Activated CD4-positive, alpha-beta T cell treated with anti-CD3 and anti-CD28 coated beads for 36 hours (primary cell): ENCODE measurements around the gene NLE1. TPM values are rescaled to one million over a fixed set of nuclear protein-coding genes. Genes with fewer than 3 reads are reported as not detected.

Experiments
- ATAC-seq: fragments of 200-7000 bp; cut with Tn5 transposase; one replicate; pipeline ENCODE4 v1.10.0; 2021; ENCODE audit warnings: mild to moderate bottlenecking, moderate library complexity
- CTCF ChIA-PET: fragments of 350-600 bp; sonication (Branson Sonifier 250); formaldehyde crosslinking; loops from one replicate; lab custom pipeline; 2021; ENCODE audit warnings: antibody characterized with exemption; lab: Charles Lee
- POLR2A ChIA-PET: fragments of 350-600 bp; sonication (Branson Sonifier 250); formaldehyde crosslinking; loops from one replicate; lab custom pipeline; 2021; ENCODE audit warnings: antibody characterized with exemption, inconsistent platforms; lab: Charles Lee
- DNase-seq: peaks from one replicate; pipeline ENCODE4 v3.0.0-alpha.2; 2020
- H3K27ac Mint-ChIP-seq: one replicate; pipeline ENCODE4 v1.8.0; 2021; ENCODE audit warnings: mixed read lengths
- H3K27me3 Mint-ChIP-seq: one replicate; pipeline ENCODE4 v1.8.0; 2021; ENCODE audit warnings: mixed read lengths
- H3K36me3 Mint-ChIP-seq: one replicate; pipeline ENCODE4 v1.8.0; 2021; ENCODE audit warnings: low read depth, mixed read lengths
- H3K4me1 Mint-ChIP-seq: one replicate; pipeline ENCODE4 v1.8.0; 2021; ENCODE audit warnings: mixed read lengths
- H3K4me3 Mint-ChIP-seq: one replicate; pipeline ENCODE4 v1.8.0; 2021; ENCODE audit warnings: mild to moderate bottlenecking, moderate library complexity, mixed read lengths
- H3K9me3 Mint-ChIP-seq: one replicate; pipeline ENCODE4 v1.8.0; 2021; ENCODE audit warnings: low read depth, mixed read lengths
- intact Hi-C, 2 experiments: fragments of 100-400 bp; cut with DNase I in 1 of 2; cut with micrococcal nuclease in 1 of 2; formaldehyde crosslinking; loops; one replicate each; pipeline versions ENCODE4 v1.14.2 to v1.15.1; 2022 to 2024; cut with DNase I, micrococcal nuclease
- total RNA-seq, 2 experiments: library from RNA; stranded (reverse); gene quantifications; one replicate each; pipeline ENCODE4 v1.2.3, GENCODE V29; 2021

The NLE1 gene
- total RNA-seq, 2 experiments from 2014 or later = 38.1 to 40.6 TPM

DNA sequence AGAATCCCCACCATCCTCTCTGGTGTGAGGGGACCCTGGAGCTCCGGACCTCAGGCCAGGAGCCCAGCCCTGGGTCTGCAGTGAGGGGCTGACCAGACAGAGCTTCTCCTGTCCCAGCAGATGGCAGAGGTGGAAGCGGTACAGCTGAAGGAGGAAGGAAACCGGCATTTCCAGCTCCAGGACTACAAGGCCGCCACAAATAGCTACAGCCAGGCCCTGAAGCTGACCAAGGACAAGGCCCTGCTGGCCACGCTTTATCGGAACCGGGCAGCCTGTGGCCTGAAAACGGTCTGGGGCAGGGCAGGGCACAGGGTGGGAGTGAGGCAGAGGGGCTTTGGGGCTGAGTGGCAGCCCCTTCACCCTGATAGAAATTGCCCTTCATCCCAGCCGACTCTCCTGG, 6.0 kb upstream of the NLE1 start:
- ATAC-seq (no peak), DNase-seq (no peak)
- H3K4me1 Mint-ChIP-seq = peaks cover 3% of the 10 kb centered on the region
- H3K36me3 Mint-ChIP-seq = no peaks in the 10 kb centered on the region
- H3K9me3 Mint-ChIP-seq = no peaks in the 10 kb centered on the region
- H3K27ac Mint-ChIP-seq = no peak overlapping the region
- H3K27me3 Mint-ChIP-seq = no peaks in the 10 kb centered on the region
- CTCF ChIA-PET = interaction anchor here (0.6 to 1.6 kb wide), 2 partner anchors 63 to 599 kb away, joined by 4 to 5 read pairs; no protein-coding TSS in a partner anchor
- POLR2A ChIA-PET = no interaction called here
- no peak overlapping the region for H3K4me3 Mint-ChIP-seq
- intact Hi-C loops = no loop called here

DNA sequence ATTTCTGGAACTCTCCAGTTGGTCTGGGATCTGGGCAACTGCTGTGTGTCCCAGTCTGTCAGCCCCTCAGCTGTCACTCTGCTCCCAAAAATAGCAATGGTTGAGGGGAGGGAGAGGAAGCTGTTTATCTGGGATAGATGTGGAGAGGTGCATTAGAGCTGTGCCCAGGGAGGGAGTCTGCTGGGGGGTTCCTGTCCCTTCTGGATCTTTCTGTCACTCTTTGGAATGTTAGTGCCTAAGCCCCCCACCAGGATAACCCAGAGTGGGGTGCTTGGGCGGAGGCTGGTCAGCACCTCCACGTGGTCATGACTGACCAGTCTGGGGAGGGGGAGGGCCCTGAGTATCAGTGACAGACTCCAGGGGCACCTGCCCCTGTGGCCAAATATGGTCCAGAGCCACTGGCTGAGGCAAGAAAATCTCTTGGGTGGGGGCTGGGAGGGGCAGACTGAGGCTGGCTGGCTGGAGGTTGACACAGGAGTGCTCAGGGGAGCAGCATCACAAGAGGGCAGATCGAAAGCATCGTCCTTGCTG, 5.3 kb upstream of the NLE1 start, which contains the start of gene UNC45B:
Gene UNC45B, plus strand, starts transcription at position 443 of the 531 bp plus-strand sequence. CDS start 447 bp downstream, outside the sequence.
- H3K36me3 Mint-ChIP-seq = no peaks in the 10 kb centered on the region
- DNase-seq (no peak), ATAC-seq (no peak)
- no peaks in the 10 kb centered on the region for H3K9me3 Mint-ChIP-seq
- intact Hi-C loops = no loop called here
- ChIA-PET POLR2A (no interaction called here), CTCF (interaction anchor here (1.0 to 1.6 kb wide), 2 partner anchors 16 to 390 kb away, joined by 3 to 5 read pairs; partner anchors contain the start of gene SLFN12L)
- no peaks in the 10 kb centered on the region for H3K27me3 Mint-ChIP-seq
- H3K4me1 Mint-ChIP-seq = peaks cover 4% of the 10 kb centered on the region
- no peak within 1 kb of the TSS for H3K27ac Mint-ChIP-seq
- no peak within 1 kb of the TSS for H3K4me3 Mint-ChIP-seq

DNA sequence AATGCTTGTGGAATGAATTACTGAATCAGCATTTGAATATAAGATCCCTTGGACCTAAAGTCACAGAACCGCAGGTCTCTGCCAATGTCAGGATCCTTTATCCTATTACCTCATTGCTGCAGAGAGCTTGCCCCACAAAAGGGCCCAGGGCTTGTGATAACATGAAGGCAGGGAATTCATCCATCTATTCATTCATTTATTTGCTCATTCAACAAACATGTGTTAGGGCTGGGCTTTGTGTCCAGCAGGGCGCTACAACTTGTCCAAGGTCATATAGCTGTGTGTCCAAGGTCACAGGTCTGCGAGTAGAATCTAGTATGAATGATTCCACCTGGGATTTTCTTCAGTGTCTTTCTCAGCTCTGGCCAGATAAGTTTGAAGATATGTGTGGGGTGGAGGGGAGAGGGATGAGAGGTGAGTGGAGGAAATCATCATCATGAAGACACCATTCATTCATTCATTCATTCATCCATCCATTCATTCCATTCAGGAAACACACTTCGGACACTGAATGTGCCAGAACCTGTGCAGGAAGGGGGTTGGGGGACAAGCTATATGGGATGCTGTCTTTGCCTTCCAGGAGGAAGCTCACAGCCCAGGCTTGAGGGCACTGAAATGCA, 4.2 kb upstream of the NLE1 start:
- Mint-ChIP-seq H3K9me3 (no peaks in the 10 kb centered on the region), H3K4me1 (peaks cover 7% of the 10 kb centered on the region), H3K4me3 (no peak overlapping the region), H3K27me3 (no peaks in the 10 kb centered on the region), H3K27ac (no peak overlapping the region), H3K36me3 (peaks cover 2% of the 10 kb centered on the region)
- ATAC-seq = no peak
- ChIA-PET CTCF (interaction anchor here (0.7 to 1.6 kb wide), 3 partner anchors 17 to 391 kb away, joined by 3 to 5 read pairs (median 3); partner anchors contain the start of gene SLFN12L), POLR2A (no interaction called here)
- DNase-seq = no peak
- intact Hi-C loops = no loop called here

DNA sequence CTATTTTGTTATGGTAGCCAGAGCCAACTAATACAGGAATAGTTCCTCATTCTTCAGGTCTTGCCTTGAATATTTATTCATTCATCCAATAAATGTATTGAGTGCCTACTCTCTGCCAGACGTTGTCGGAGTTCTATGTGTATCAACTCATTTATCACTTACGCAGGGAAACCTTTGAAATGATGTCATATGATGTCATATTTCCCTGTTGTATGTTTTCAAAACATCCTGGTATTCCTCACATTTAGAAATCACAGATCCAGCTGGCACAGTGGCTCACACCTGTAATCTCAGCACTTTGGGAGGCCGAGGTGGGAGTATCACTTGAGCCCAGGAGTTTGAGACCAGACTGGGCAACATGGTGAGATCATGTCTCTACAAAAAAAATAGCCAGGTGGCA, 2.7 kb upstream of the NLE1 start:
- no peak overlapping the region for H3K27ac Mint-ChIP-seq
- CTCF ChIA-PET = no interaction called here
- H3K27me3 Mint-ChIP-seq = no peaks in the 10 kb centered on the region
- intact Hi-C loops = loop anchor here in 1 of 2 experiments (5.0 kb wide), 5 partner anchors 72 to 587 kb away; partner anchors contain the start of genes RASL10B and SLFN11
- POLR2A ChIA-PET = no interaction called here
- peaks cover 4% of the 10 kb centered on the region for H3K36me3 Mint-ChIP-seq
- H3K4me1 Mint-ChIP-seq = peaks cover 12% of the 10 kb centered on the region
- ATAC-seq = no peak
- DNase-seq = no peak
- H3K9me3 Mint-ChIP-seq = no peaks in the 10 kb centered on the region
- H3K4me3 Mint-ChIP-seq = no peak overlapping the region

DNA sequence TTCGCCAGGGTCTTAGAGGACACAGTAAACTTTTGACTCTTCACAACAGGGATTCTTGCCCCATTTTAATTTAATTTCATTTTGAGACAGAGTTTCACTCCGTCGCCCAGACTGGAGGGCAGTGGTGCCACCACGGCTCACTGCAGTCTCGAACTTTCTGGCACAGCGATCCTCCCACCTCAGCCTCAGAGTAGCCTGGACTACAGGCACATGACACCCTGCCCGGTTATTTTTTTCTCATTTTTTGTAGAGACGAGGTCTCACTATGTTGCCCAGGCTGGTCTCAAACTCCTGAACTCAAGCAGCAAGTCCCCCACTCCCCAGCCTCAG, 329 bp upstream of the NLE1 start:
- ATAC-seq (peak; percentile 8), DNase-seq (no peak)
- H3K9me3 Mint-ChIP-seq = no peaks in the 10 kb centered on the region
- no peaks in the 10 kb centered on the region for H3K27me3 Mint-ChIP-seq
- ChIA-PET CTCF (no interaction called here), POLR2A (interaction anchor here (0.6 kb wide), 1 partner anchor 98 kb away, joined by 4 read pairs; no protein-coding TSS in a partner anchor)
- peak overlapping the region; percentile 51 for H3K27ac Mint-ChIP-seq
- peak overlapping the region; percentile 80 for H3K4me3 Mint-ChIP-seq
- intact Hi-C loops = loop anchor here in 1 of 2 experiments (1.0 to 5.0 kb wide), 13 partner anchors 53 to 666 kb away; partner anchors contain the start of genes AP2B1, LIG3, PEX12 and RASL10B
- peaks cover 14% of the 10 kb centered on the region for H3K4me1 Mint-ChIP-seq
- H3K36me3 Mint-ChIP-seq = peaks cover 22% of the 10 kb centered on the region

DNA sequence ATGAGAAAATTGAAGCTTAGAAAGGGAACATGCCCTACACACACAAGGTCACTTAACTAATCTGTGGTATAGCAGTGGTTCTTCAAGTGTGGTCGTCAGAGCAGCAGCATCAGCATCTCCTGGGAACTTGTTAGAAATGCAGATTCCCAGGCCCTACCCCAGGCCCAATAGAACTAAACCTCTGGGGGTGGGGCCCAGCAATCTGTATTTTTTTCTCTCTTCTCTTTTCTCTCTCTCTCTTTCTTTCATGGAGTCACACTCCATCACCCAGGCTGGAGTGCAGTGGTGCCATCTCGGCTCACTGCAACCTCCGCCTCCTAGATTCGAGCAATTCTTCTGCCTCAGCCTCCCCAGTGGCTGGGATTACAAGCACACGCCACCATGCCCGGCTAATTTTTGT, 3.9 kb downstream of the NLE1 start:
- Mint-ChIP-seq H3K4me1 (peaks cover 11% of the 10 kb centered on the region), H3K27me3 (no peaks in the 10 kb centered on the region), H3K27ac (no peak overlapping the region), H3K4me3 (no peak overlapping the region), H3K9me3 (no peaks in the 10 kb centered on the region), H3K36me3 (peaks cover 52% of the 10 kb centered on the region)
- intact Hi-C loops = no loop called here
- DNase-seq (no peak), ATAC-seq (no peak)
- ChIA-PET CTCF (interaction anchor here (0.9 kb wide), 1 partner anchor 47 kb away, joined by 3 read pairs; no protein-coding TSS in a partner anchor), POLR2A (no interaction called here)

DNA sequence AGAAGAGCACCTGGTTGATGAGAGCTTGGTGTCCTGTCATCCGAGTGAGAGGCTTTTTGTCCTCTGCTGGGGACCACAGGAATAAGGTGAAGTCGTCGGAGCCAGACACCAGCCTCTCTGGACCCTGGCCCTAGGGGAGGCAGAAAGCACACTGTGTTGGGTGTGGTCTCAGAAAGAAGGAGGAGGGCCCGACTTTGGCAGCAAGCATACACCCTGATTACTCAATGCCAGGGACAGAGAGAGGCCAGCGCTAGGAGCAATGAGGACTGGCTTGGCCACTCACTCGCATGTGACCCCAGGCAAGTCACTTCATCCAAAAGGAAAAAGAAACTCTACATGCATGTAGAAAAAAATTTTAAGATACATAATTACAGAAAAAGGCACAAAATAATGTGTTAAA, 6.8 kb downstream of the NLE1 start:
- ChIA-PET POLR2A (no interaction called here), CTCF (no interaction called here)
- H3K4me1 Mint-ChIP-seq = peaks cover 3% of the 10 kb centered on the region
- ATAC-seq (no peak), DNase-seq (no peak)
- H3K36me3 Mint-ChIP-seq = peaks cover 59% of the 10 kb centered on the region
- H3K9me3 Mint-ChIP-seq = no peaks in the 10 kb centered on the region
- no peak overlapping the region for H3K4me3 Mint-ChIP-seq
- no peaks in the 10 kb centered on the region for H3K27me3 Mint-ChIP-seq
- no peak overlapping the region for H3K27ac Mint-ChIP-seq
- intact Hi-C loops = no loop called here

DNA sequence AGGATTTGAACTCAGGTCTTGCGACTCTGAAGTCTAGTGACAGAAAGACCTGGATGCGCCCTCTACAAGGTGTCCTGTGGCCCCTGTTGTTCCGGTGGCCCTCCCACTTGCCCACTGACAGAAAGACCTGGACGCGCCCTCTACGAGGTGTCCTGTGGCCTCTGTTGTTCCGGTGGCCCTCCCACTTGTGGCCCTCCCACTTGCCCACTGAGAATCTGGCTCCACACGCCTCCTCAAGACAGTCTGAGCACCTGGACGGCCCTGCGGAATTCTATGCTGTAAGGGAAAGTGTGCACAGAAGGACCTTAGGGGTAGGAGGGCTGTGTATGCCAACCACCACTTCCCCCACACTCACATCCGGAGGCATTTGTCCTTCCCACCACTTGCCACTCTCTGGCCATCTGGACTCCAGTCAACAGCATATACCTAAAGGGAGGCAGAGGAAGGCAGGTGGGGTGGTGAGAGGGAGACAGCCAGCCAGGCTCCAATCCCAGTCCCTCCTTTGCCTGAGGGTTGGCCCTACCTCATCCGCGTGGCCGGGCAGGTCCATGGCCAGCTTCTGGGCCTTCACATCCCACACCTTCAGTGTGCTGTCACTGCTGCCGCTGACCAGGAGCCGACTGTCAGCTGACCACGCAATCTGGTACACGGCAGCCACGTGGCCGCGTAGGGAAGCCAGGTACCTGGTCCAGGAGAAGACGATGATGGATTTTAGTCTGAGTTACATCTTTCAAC, 9.1 kb downstream of the NLE1 start:
- H3K9me3 Mint-ChIP-seq = no peaks in the 10 kb centered on the region
- no peak overlapping the region for H3K27ac Mint-ChIP-seq
- CTCF ChIA-PET = interaction anchor here (0.9 kb wide), 1 partner anchor 9 kb away, joined by 3 read pairs; no protein-coding TSS in a partner anchor

DNA sequence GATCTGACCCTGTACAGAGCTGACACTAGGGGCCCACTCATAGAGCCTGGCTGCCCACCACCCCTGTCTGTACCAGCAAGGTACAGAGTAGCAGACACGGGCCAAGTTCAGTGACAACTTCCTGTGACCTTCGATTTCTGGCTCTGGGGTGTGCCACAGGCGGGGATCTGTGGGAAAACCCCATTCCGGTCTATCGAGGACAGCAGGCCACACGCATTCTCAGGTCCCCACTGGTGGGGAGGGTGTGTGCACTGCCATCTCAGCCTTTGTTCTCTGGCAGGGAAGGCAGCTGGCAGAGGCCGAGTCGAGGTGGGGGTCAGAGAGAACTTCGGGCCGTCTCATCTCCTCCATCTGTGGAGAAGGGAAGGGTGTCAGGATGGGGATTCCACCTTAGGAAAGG, 10.0 kb downstream of the NLE1 start:
- H3K36me3 Mint-ChIP-seq = peaks cover 42% of the 10 kb centered on the region
- H3K27ac Mint-ChIP-seq = no peak overlapping the region
- intact Hi-C loops = no loop called here
- DNase-seq (no peak), ATAC-seq (no peak)
- H3K4me1 Mint-ChIP-seq = no peaks in the 10 kb centered on the region
- ChIA-PET POLR2A (no interaction called here), CTCF (no interaction called here)
- H3K9me3 Mint-ChIP-seq = no peaks in the 10 kb centered on the region
- H3K27me3 Mint-ChIP-seq = no peaks in the 10 kb centered on the region
- no peak overlapping the region for H3K4me3 Mint-ChIP-seq

More for the DNA sequence above, 9.1 kb downstream of the NLE1 start:
- DNase-seq = no peak
- H3K27me3 Mint-ChIP-seq = no peaks in the 10 kb centered on the region
- intact Hi-C loops = no loop called here
- no peaks in the 10 kb centered on the region for H3K4me1 Mint-ChIP-seq
- peaks cover 45% of the 10 kb centered on the region for H3K36me3 Mint-ChIP-seq
- ATAC-seq = no peak
- POLR2A ChIA-PET = no interaction called here
- no peak overlapping the region for H3K4me3 Mint-ChIP-seq

DNA sequence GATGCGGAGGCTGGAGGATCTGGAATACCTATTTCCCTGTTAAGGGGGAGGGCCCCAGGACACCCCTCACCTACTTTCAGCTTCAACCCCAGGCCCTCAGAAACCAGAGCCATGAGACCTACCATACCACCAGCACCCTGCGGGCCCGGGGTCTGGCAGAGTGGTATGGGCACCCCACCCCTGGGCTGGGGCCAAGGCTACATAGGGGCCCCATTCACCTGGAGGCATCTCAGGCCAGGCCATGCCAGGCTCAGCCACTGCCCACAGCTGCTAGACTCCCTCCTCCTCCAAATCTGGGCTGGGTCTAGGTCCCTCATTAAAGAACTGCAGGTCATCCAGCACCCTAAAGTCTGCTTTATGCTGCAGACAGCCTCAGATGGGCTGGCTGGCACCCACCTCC, 11.7 kb downstream of the NLE1 start:
- ATAC-seq = no peak
- Mint-ChIP-seq H3K9me3 (no peaks in the 10 kb centered on the region), H3K27ac (no peak overlapping the region), H3K36me3 (peaks cover 29% of the 10 kb centered on the region), H3K4me1 (no peaks in the 10 kb centered on the region), H3K4me3 (no peak overlapping the region), H3K27me3 (no peaks in the 10 kb centered on the region)
- no peak for DNase-seq
- POLR2A ChIA-PET = interaction anchor here (0.6 to 1.2 kb wide), 4 partner anchors 9 to 77 kb away, joined by 3 to 10 read pairs (median 4); no protein-coding TSS in a partner anchor
- intact Hi-C loops = no loop called here
- CTCF ChIA-PET = interaction anchor here (1.1 to 1.9 kb wide), 3 partner anchors 10 to 11 kb away, joined by 3 to 13 read pairs (median 4); partner anchors contain the start of gene RAD51D

DNA sequence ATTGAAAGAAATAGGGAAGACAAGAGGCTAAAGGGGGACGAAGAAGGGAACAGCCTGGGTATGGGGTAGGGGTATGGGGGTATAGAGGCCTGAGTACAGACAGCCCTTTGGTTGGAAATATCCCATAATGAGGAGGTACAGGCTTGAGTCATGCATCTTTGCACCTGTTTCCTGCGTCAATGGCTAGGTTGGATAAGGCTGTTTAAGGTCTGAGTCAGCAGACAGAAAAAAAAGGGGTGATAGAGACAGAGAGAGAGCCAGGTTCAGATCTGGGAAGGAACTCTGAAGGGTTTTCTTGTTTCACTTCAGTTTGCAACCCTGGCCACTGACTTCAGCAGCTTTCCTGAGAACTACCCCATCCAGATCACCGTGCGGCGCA, 12.1 kb downstream of the NLE1 start:
- Mint-ChIP-seq H3K4me1 (no peaks in the 10 kb centered on the region), H3K27ac (no peak overlapping the region), H3K36me3 (peaks cover 29% of the 10 kb centered on the region), H3K4me3 (no peak overlapping the region), H3K9me3 (no peaks in the 10 kb centered on the region), H3K27me3 (no peaks in the 10 kb centered on the region)
- CTCF ChIA-PET = interaction anchor here (1.9 kb wide), 1 partner anchor 10 kb away, joined by 13 read pairs; the partner anchor contains the start of gene RAD51D
- intact Hi-C loops = no loop called here
- ATAC-seq (peak; percentile 52), DNase-seq (no peak)
- POLR2A ChIA-PET = interaction anchor here (0.6 to 1.2 kb wide), 3 partner anchors 9 to 52 kb away, joined by 3 to 10 read pairs (median 4); no protein-coding TSS in a partner anchor
